ENCODE data around the gene GP1BB. TPM values are rescaled to one million over a fixed set of nuclear protein-coding genes. Genes with fewer than 3 reads are reported as not detected.

Gene GP1BB
- polyA plus RNA-seq, 2 of the 4 experiments (the other 2 are of a cell fraction): 0.06 to 0.48 TPM

DNA sequence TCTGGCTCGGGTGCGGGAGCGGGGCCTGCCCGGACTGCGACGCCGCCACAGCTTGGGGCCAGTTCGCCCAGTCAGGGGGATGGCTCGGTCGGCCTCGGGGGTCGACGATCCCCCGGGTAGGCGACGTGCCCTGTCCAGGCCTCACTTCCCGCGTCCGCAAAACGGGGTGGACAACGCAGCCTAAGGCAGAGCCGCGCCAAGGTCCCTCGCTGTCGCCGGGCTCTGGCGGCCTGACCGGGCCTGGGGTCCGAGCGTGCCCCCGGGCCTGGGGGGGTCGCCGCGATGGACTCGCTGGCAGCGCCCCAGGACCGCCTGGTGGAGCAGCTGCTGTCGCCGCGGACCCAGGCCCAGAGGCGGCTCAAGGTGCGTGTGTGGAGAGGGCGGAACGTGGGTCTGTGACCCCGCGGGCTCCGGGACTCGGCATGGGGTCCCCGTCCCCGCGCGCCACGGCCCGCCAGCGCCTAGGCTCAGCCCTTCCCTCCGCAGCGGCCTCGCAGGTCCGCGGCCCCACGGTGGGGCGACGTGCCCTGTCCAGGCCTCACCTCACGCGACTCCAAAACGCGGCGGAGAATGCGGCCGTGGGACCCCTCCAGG lies 4.8 kb upstream of the GP1BB start (continued):
- TF ChIP-seq, protein P1, sequence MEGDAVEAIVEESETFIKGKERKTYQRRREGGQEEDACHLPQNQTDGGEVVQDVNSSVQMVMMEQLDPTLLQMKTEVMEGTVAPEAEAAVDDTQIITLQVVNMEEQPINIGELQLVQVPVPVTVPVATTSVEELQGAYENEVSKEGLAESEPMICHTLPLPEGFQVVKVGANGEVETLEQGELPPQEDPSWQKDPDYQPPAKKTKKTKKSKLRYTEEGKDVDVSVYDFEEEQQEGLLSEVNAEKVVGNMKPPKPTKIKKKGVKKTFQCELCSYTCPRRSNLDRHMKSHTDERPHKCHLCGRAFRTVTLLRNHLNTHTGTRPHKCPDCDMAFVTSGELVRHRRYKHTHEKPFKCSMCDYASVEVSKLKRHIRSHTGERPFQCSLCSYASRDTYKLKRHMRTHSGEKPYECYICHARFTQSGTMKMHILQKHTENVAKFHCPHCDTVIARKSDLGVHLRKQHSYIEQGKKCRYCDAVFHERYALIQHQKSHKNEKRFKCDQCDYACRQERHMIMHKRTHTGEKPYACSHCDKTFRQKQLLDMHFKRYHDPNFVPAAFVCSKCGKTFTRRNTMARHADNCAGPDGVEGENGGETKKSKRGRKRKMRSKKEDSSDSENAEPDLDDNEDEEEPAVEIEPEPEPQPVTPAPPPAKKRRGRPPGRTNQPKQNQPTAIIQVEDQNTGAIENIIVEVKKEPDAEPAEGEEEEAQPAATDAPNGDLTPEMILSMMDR (IDR thresholded peaks at IDR 0.05): no peak

DNA sequence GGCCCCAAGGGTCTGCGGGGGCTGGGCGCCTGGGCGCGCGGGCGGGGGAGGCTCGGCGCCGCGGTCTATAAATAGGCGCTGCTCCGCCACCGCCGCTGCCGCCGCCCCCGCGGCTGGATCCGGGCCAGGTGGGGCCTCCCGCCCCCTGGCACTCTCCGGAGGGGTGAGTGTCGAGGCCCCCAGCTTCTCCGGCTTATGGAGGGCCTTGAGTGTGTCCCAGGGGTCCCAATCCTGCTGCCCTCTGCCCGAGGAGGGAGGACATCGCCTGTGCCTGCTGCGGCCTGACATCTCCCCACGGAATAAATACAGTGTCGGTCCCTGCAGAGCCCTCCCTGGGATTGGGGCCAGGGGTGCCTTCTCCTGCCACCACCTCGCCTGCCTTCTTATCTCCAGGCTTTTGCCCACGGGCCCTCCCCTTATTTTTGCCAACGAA lies 4.3 kb upstream of the GP1BB start:
- no peaks in the 10 kb centered on the region for H3K9me3 ChIP-seq
- POLR2A ChIA-PET: no interaction called here
- peaks cover 9% of the 10 kb centered on the region; the same call in 1 of the 3 replicates for H3K4me1 ChIP-seq
- H3K4me3 ChIP-seq: peak overlapping the region; percentile 45
- H3K27ac ChIP-seq: peak overlapping the region in 1 of 2 experiments; percentile 92; a peak in 3 of 6 replicates
- DNase-seq (ENCODE audit: low read depth in 1 of 2, low spot score in 1 of 2) (no peak), FAIRE-seq (no peak), ATAC-seq (no peak)
- WGBS (ENCODE audit: missing lambda C conversion rate): 96% methylated on average over 7 of the region's 31 CpGs
- CTCF ChIA-PET: interaction anchor here (1.0 to 1.9 kb wide), 5 partner anchors 9 to 229 kb away, joined by 3 to 7 read pairs (median 4); no protein-coding TSS in a partner anchor
- TF ChIP-seq PHF8 (IDR thresholded peaks at IDR 0.05; ENCODE audit: borderline replicate concordance, low read depth) (no peak), POLR2A (IDR thresholded peaks at IDR 0.05; ENCODE audit: low read length) (no peak), MAFK (IDR thresholded peaks at IDR 0.05; ENCODE audit: partially characterized antibody) (no peak), SREBF2 (IDR thresholded peaks at IDR 0.05) (no peak), HOXA7 (CRISPR knock-in tag; IDR thresholded peaks at IDR 0.05) (no peak), ELK1 (IDR thresholded peaks at IDR 0.05; ENCODE audit: low read depth, low read length) (no peak), FOSL2 (IDR thresholded peaks at IDR 0.05) (no peak), FOSL2 (CRISPR knock-in tag; IDR thresholded peaks at IDR 0.05) (no peak), HDAC2 (IDR thresholded peaks at IDR 0.05) (no peak), MAX (IDR thresholded peaks at IDR 0.05) (no peak), PBX3 (IDR thresholded peaks at IDR 0.05) (no peak), HOXB13 (CRISPR knock-in tag; IDR thresholded peaks at IDR 0.05; ENCODE audit: low read depth) (no peak), ZFP36 (IDR thresholded peaks at IDR 0.05; ENCODE audit: borderline replicate concordance, partially characterized antibody) (no peak), NFE2L2 (conservative IDR thresholded peaks at IDR 0.05; ENCODE audit: low read length) (no peak), NPAS2 (CRISPR knock-in tag; IDR thresholded peaks at IDR 0.05; ENCODE audit: borderline replicate concordance) (no peak), KDM5A (IDR thresholded peaks at IDR 0.05) (no peak), ZSCAN20 (CRISPR knock-in tag; IDR thresholded peaks at IDR 0.05) (no peak)
- H3K4me2 ChIP-seq: peak overlapping the region; percentile 93

DNA sequence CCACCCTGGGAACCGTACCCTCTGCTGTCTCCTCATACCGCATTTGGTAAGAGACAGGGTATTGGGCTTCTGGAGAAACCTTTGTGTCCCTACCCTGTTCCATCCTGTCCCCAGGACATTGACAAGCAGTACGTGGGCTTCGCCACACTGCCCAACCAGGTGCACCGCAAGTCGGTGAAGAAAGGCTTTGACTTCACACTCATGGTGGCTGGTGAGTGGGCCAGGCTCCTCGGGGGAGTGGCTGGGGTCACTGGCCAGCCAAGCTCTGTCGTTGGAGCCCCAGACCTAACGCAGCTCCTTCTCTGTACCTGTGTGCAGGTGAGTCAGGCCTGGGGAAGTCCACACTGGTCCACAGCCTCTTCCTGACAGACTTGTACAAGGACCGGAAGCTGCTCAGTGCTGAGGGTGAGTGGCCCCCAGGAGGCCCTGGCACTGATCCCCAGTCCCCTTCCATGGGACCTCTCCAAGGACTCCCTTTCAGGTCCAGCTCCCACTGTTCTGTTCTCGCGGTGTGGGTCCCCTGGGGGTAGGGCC lies 3.8 kb upstream of the GP1BB start:
- POLR2A ChIA-PET: no interaction called here
- ATAC-seq: no peak
- TF ChIP-seq, protein P1 (IDR thresholded peaks at IDR 0.05): no peak
- TF ChIP-seq, protein P2, sequence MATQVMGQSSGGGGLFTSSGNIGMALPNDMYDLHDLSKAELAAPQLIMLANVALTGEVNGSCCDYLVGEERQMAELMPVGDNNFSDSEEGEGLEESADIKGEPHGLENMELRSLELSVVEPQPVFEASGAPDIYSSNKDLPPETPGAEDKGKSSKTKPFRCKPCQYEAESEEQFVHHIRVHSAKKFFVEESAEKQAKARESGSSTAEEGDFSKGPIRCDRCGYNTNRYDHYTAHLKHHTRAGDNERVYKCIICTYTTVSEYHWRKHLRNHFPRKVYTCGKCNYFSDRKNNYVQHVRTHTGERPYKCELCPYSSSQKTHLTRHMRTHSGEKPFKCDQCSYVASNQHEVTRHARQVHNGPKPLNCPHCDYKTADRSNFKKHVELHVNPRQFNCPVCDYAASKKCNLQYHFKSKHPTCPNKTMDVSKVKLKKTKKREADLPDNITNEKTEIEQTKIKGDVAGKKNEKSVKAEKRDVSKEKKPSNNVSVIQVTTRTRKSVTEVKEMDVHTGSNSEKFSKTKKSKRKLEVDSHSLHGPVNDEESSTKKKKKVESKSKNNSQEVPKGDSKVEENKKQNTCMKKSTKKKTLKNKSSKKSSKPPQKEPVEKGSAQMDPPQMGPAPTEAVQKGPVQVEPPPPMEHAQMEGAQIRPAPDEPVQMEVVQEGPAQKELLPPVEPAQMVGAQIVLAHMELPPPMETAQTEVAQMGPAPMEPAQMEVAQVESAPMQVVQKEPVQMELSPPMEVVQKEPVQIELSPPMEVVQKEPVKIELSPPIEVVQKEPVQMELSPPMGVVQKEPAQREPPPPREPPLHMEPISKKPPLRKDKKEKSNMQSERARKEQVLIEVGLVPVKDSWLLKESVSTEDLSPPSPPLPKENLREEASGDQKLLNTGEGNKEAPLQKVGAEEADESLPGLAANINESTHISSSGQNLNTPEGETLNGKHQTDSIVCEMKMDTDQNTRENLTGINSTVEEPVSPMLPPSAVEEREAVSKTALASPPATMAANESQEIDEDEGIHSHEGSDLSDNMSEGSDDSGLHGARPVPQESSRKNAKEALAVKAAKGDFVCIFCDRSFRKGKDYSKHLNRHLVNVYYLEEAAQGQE (IDR thresholded peaks at IDR 0.05): no peak
- TF ChIP-seq POLR2AphosphoS2 (conservative IDR thresholded peaks at IDR 0.05; ENCODE audit: low read length): no peak
- TF ChIP-seq PHF8 (IDR thresholded peaks at IDR 0.05; ENCODE audit: borderline replicate concordance, low read depth): no peak
- no peak for TF ChIP-seq HOXA7 (CRISPR knock-in tag; IDR thresholded peaks at IDR 0.05)
- TF ChIP-seq HOXB5 (CRISPR knock-in tag; IDR thresholded peaks at IDR 0.05): no peak
- no peak for TF ChIP-seq ZFP36 (IDR thresholded peaks at IDR 0.05; ENCODE audit: borderline replicate concordance, partially characterized antibody)
- no peak for TF ChIP-seq EP300 (IDR thresholded peaks at IDR 0.05)
- no peak for TF ChIP-seq HEYL (CRISPR knock-in tag; IDR thresholded peaks at IDR 0.05)
- no peak for TF ChIP-seq ZNF302 (CRISPR knock-in tag; IDR thresholded peaks at IDR 0.05)
- no peak for TF ChIP-seq BHLHE40 (IDR thresholded peaks at IDR 0.05; ENCODE audit: low read depth, low read length)

More for the DNA sequence above, 3.8 kb upstream of the GP1BB start:
- WGBS (ENCODE audit: missing lambda C conversion rate): 100% methylated on average over 7 of the region's 12 CpGs
- FAIRE-seq (no peak), DNase-seq (ENCODE audit: low read depth in 1 of 2, low spot score in 1 of 2) (no peak)
- Histone ChIP-seq H3K27ac (no peak overlapping the region), H3K4me1 (peaks cover 9% of the 10 kb centered on the region; the same call in 1 of the 3 replicates), H3K4me2 (no peak overlapping the region), H3K9me3 (no peaks in the 10 kb centered on the region), H3K4me3 (no peak overlapping the region)
- CTCF ChIA-PET: interaction anchor here (1.0 to 2.2 kb wide), 4 partner anchors 11 to 228 kb away, joined by 4 to 19 read pairs (median 6); no protein-coding TSS in a partner anchor

Measured in A549 (cell line).